Right renal cortex interstitium (tissue), 3 donors: ENCODE data around the gene MAD1L1. TPM values are rescaled to one million over a fixed set of nuclear protein-coding genes. Genes with fewer than 3 reads are reported as not detected.

Source experiments
- DNase-seq, 3 donors: peaks; one replicate each; pipeline ENCODE4 v3.0.0-alpha.2; 2013; ENCODE audit warnings: low read depth in 3 of 3, low spot score in 2 of 3
- polyA plus RNA-seq, 3 donors: library from polyadenylated mRNA; unstranded; fragments of 120-200 nt; gene quantifications; one replicate each; pipeline ENCODE4 v1.2.1, GENCODE V29; 2013; ENCODE audit not compliant: insufficient read length in 3 of 3

The MAD1L1 gene
- polyA plus RNA-seq, 3 donors, result 22.9 to 26.0 (median 25.1) TPM

GRCh38 chr7:2051707-2052656 is 180.8 kb downstream of the MAD1L1 start:
- DNase-seq, result no peak

- no peak for DNase-seq
Observed at GRCh38 chr7:2050511-2050866, 182.3 kb downstream of the MAD1L1 start.

- no peak for DNase-seq
Observed at GRCh38 chr7:2049782-2050510, 182.8 kb downstream of the MAD1L1 start.

- DNase-seq, result no peak
Observed at GRCh38 chr7:2049111-2049781, 183.5 kb downstream of the MAD1L1 start.

- no peak for DNase-seq
Observed at GRCh38 chr7:2048531-2048930, 184.2 kb downstream of the MAD1L1 start.

GRCh38 chr7:2048006-2048405 is 184.7 kb downstream of the MAD1L1 start:
- no peak for DNase-seq

GRCh38 chr7:2046581-2047565 is 185.9 kb downstream of the MAD1L1 start:
- DNase-seq, result no peak

GRCh38 chr7:2045559-2046405 is 187.0 kb downstream of the MAD1L1 start:
- no peak for DNase-seq

- DNase-seq, result no peak
Observed at GRCh38 chr7:2044883-2045471, 187.8 kb downstream of the MAD1L1 start.

GRCh38 chr7:2044311-2044882 is 188.3 kb downstream of the MAD1L1 start:
- DNase-seq, result no peak

- DNase-seq, result no peak
Observed at GRCh38 chr7:2043316-2044039, 189.3 kb downstream of the MAD1L1 start.

GRCh38 chr7:2042650-2043049 is 190.1 kb downstream of the MAD1L1 start:
- DNase-seq, result no peak

- DNase-seq, result no peak
Observed at GRCh38 chr7:2041496-2042367, 191.0 kb downstream of the MAD1L1 start.

GRCh38 chr7:2040893-2041270 is 191.9 kb downstream of the MAD1L1 start:
- DNase-seq, result no peak

- no peak for DNase-seq
Observed at GRCh38 chr7:2040201-2040892, 192.4 kb downstream of the MAD1L1 start.
